Endothelial cell of umbilical vein (primary cell): Measurements from ENCODE around the gene FBXL3. TPM values are rescaled to one million over a fixed set of nuclear protein-coding genes. Genes with fewer than 3 reads are reported as not detected.

ENCODE experiments used
- BruUV-seq: library from RNA; stranded (reverse); fragments of 400-500 nt; replicated peaks from 2 replicates; lab custom pipeline; 2021; lab: Mats Ljungman, UMichigan
- CTCF ChIA-PET: fragments of 300-600, 350-600 bp; sonication (Branson Sonifier 250); formaldehyde crosslinking; loops from one replicate; lab custom pipeline; 2021; ENCODE audit warnings: antibody characterized with exemption, inconsistent platforms; lab: Charles Lee
- POLR2A ChIA-PET: fragments of 300-600, 350-600 bp; sonication (Branson Sonifier 250); formaldehyde crosslinking; loops from one replicate; lab custom pipeline; 2021; ENCODE audit warnings: antibody characterized with exemption, inconsistent platforms; lab: Charles Lee
- DNase-seq: peaks from one replicate; pipeline ENCODE4 v3.0.0-alpha.2; 2011; ENCODE audit warnings: low read depth, low spot score
- FAIRE-seq: peaks from 2 replicates; lab custom pipeline; 2011; peaks lifted over from hg19 to GRCh38; lab: Jason Lieb, UNC
- H2AFZ ChIP-seq: 2 replicates; pipeline ENCODE4 v1.6.0; 2012; ENCODE audit warnings: low read depth, low read length, control low read depth, inconsistent platforms
- H3K27ac ChIP-seq: 2 replicates; pipeline ENCODE4 v1.5.1; 2011; ENCODE audit warnings: low read depth, mild to moderate bottlenecking, control low read depth, low read length, moderate library complexity; ENCODE audit not compliant: insufficient read depth
- H3K27me3 ChIP-seq, 2 experiments: 2 replicates each; pipeline versions ENCODE4 v1.6.0 to v1.6.1; 2011; ENCODE audit warnings: low read length in 2 of 2, mixed read lengths in 1 of 2; ENCODE audit not compliant: control insufficient read depth in 2 of 2, insufficient read depth in 2 of 2
- H3K36me3 ChIP-seq, 2 experiments: 2 replicates in 1 of 2; 3 replicates in 1 of 2; pipeline ENCODE4 v1.5.1; 2011; ENCODE audit warnings: low read length in 2 of 2, mild to moderate bottlenecking in 1 of 2, moderate library complexity in 1 of 2; ENCODE audit not compliant: control insufficient read depth in 2 of 2, insufficient read depth in 2 of 2; ENCODE audit errors: extremely low read depth in 1 of 2
- H3K4me1 ChIP-seq: 3 replicates; pipeline ENCODE4 v1.5.1; 2011; ENCODE audit warnings: mild to moderate bottlenecking, low read length; ENCODE audit not compliant: control insufficient read depth, insufficient read depth; ENCODE audit errors: extremely low read depth
- H3K4me2 ChIP-seq: 2 replicates; pipeline ENCODE4 v1.6.1; 2011; ENCODE audit warnings: low read length, control low read depth, mixed read lengths; ENCODE audit not compliant: insufficient read depth
- H3K4me3 ChIP-seq, 3 experiments: fragments of 200-600 bp in 1 of 3; sonication (generic), shearing (Covaris generic) in 1 of 3; replicated peaks in 1 of 3; 2 replicates each; pipeline ENCODE4 v1.5.1; 2011 to 2016; ENCODE audit warnings: control low read depth in 3 of 3, low read length in 3 of 3, mild to moderate bottlenecking in 2 of 3, inconsistent platforms in 1 of 3, low read depth in 1 of 3, moderate library complexity in 1 of 3; ENCODE audit not compliant: insufficient read depth in 1 of 3
- H3K79me2 ChIP-seq: 2 replicates; pipeline ENCODE4 v1.6.0; 2012; ENCODE audit warnings: low read length, inconsistent platforms; ENCODE audit not compliant: control insufficient read depth, insufficient read depth
- H3K9ac ChIP-seq: replicated peaks from 2 replicates; pipeline ENCODE3; 2011; ENCODE audit warnings: low read length, control low read depth; ENCODE audit not compliant: insufficient read depth; ENCODE audit errors: extremely low read depth
- H3K9me1 ChIP-seq: replicated peaks from 3 replicates; pipeline ENCODE4 v1.6.0; 2011; ENCODE audit warnings: mild to moderate bottlenecking, low read length; ENCODE audit not compliant: control insufficient read depth, insufficient read depth; ENCODE audit errors: extremely low read depth
- H3K9me3 ChIP-seq: replicated peaks from 2 replicates; pipeline ENCODE4 v1.5.1; 2012; ENCODE audit warnings: low read length, inconsistent platforms; ENCODE audit not compliant: control insufficient read depth, insufficient read depth
- H4K20me1 ChIP-seq: replicated peaks from 2 replicates; pipeline ENCODE3; 2011; ENCODE audit warnings: mild to moderate bottlenecking, low read length; ENCODE audit not compliant: control insufficient read depth, insufficient read depth; ENCODE audit errors: extremely low read depth
- CTCF ChIP-seq, 2 donors: IDR thresholded peaks; 1 replicate in 1 of 2; 2 replicates in 1 of 2; pipeline ENCODE4 v1.5.1; 2011; ENCODE audit warnings: low read length in 2 of 2, mild to moderate bottlenecking in 2 of 2, moderate library complexity in 2 of 2, control low read depth in 1 of 2, inconsistent platforms in 1 of 2, low read depth in 1 of 2; ENCODE audit not compliant: insufficient read depth in 1 of 2; ENCODE audit errors: extremely low read depth in 1 of 2
- EZH2 ChIP-seq: IDR thresholded peaks from 2 replicates; pipeline ENCODE4 v1.6.1; 2012; ENCODE audit warnings: borderline replicate concordance, low read depth, mild to moderate bottlenecking, moderate library complexity, low read length, inconsistent platforms; ENCODE audit not compliant: severe bottlenecking
- FOS ChIP-seq: IDR thresholded peaks from 2 replicates; pipeline ENCODE4 v1.6.1; 2011; ENCODE audit warnings: mild to moderate bottlenecking, low read length, moderate library complexity, borderline replicate concordance; ENCODE audit not compliant: insufficient read depth
- GATA2 ChIP-seq: IDR thresholded peaks from 2 replicates; pipeline ENCODE4 v1.7.0; 2011; ENCODE audit warnings: low read depth, mild to moderate bottlenecking, moderate library complexity, mixed read lengths, low read length; ENCODE audit not compliant: insufficient read length, insufficient read depth
- JUN ChIP-seq: IDR thresholded peaks from 2 replicates; pipeline ENCODE4 v1.6.1; 2011; ENCODE audit warnings: borderline replicate concordance, low read depth; ENCODE audit not compliant: insufficient read length, insufficient read depth
- MAX ChIP-seq: IDR thresholded peaks from 2 replicates; pipeline ENCODE4 v1.6.1; 2011; ENCODE audit not compliant: insufficient read depth, insufficient read length
- MYC ChIP-seq: IDR thresholded peaks from one replicate; pipeline ENCODE4 v1.6.1; 2011; ENCODE audit warnings: mild to moderate bottlenecking, low read depth, low read length
- POLR2A ChIP-seq: IDR thresholded peaks from 2 replicates; pipeline ENCODE4 v1.6.1; 2012; ENCODE audit warnings: low read depth, mild to moderate bottlenecking, control low read depth, low read length
- POLR2AphosphoS5 ChIP-seq: IDR thresholded peaks from 2 replicates; pipeline ENCODE4 v1.6.1; 2012; ENCODE audit warnings: low read depth, mild to moderate bottlenecking, control low read depth, low read length, moderate library complexity; ENCODE audit not compliant: insufficient read depth
- dilution Hi-C: fragments of 300-500 bp; cut with MboI; formaldehyde crosslinking; loops from one replicate; pipeline ENCODE4 v1.15.0; 2019; ENCODE audit warnings: low sequenced_read_pairs; ENCODE audit not compliant: extremely low pct_ligation_motif_present
- intact Hi-C: fragments of 100-400 bp; cut with micrococcal nuclease; formaldehyde crosslinking; loops from one replicate; pipeline ENCODE4 v1.10.0; 2022
- polyA plus RNA-seq, 4 experiments: library from polyadenylated mRNA; depleted of rRNA in 3 of 4; stranded (reverse) in 3 of 4; unstranded in 1 of 4; fragments of >200 nt; gene quantifications; 2 replicates each; pipeline versions ENCODE4 v1.2.1 to v1.2.3, GENCODE V29; 2011 to 2012; ENCODE audit warnings: missing spikeins in 1 of 4
- total RNA-seq: library from RNA; stranded (reverse); gene quantifications from 2 replicates; pipeline ENCODE4 v1.2.3, GENCODE V29; 2021

Gene FBXL3
- total and polyA plus RNA-seq, 2 donors (not counting 3 experiments of a cell fraction or from before 2014, with no cell fraction given): 13.0 to 37.8 TPM

- no peak for FAIRE-seq
These were observed 29.9 kb upstream of the FBXL3 start for GRCh38 chr13:77056886-77057285.

More at GRCh38 chr13:77056886-77057285, 29.9 kb upstream of the FBXL3 start:
- no peaks in the 10 kb centered on the region for H4K20me1 ChIP-seq
- no TSS peak for BruUV-seq
- DNase-seq: no peak
- no peaks in the 10 kb centered on the region for H3K4me1 ChIP-seq
- no peaks in the 10 kb centered on the region for H3K27me3 ChIP-seq
- H3K9me3 ChIP-seq: no peaks in the 10 kb centered on the region
- peaks cover 15 to 16% of the 10 kb centered on the region in 2 experiments for H3K36me3 ChIP-seq
- intact Hi-C loops (no loop called here), dilution Hi-C loops (no loop called here)
- POLR2A ChIA-PET: no interaction called here
- H2AFZ ChIP-seq: no peak overlapping the region
- no peaks in the 10 kb centered on the region for H3K9me1 ChIP-seq
- H3K79me2 ChIP-seq: no peaks in the 10 kb centered on the region
- H3K4me3 ChIP-seq: no peak overlapping the region
- CTCF ChIA-PET: interaction anchor here (0.7 to 2.2 kb wide), 3 partner anchors 9 to 201 kb away, joined by 3 to 7 read pairs (median 5); no protein-coding TSS in a partner anchor
- TF ChIP-seq EZH2: no peak
- no peak for TF ChIP-seq POLR2A
- TF ChIP-seq MYC: no peak
- no peak for TF ChIP-seq POLR2AphosphoS5
- no peak for TF ChIP-seq GATA2
- TF ChIP-seq MAX: no peak
- TF ChIP-seq JUN: no peak
- TF ChIP-seq FOS: no peak
- TF ChIP-seq CTCF (IDR thresholded peaks at IDR 0.05; ENCODE audit: extremely low read depth in 1 of 2, insufficient read depth in 1 of 2, low read depth in 1 of 2, low read length in 2 of 2): no peak
- no peak overlapping the region for H3K9ac ChIP-seq
- no peak overlapping the region for H3K4me2 ChIP-seq
- H3K27ac ChIP-seq: no peak overlapping the region
